CD4-positive, alpha-beta T cell (primary cell): ENCODE measurements around the gene MREG. TPM values are rescaled to one million over a fixed set of nuclear protein-coding genes. Genes with fewer than 3 reads are reported as not detected.
A peak's percentile ranks its signal among the peaks of the same experiment; 100 is the strongest.

Experiments used
- ATAC-seq: fragments of 200-7000 bp; cut with Tn5 transposase; one replicate; pipeline ENCODE4 v1.10.0; 2022; ENCODE audit warnings: mild to moderate bottlenecking; ENCODE audit not compliant: poor library complexity
- CTCF ChIA-PET: fragments of 350-600 bp; sonication (Branson Sonifier 250); formaldehyde crosslinking; loops from one replicate; lab custom pipeline; 2021; ENCODE audit warnings: antibody characterized with exemption, inconsistent platforms; lab: Charles Lee
- POLR2A ChIA-PET: fragments of 350-600 bp; sonication (Branson Sonifier 250); formaldehyde crosslinking; loops from one replicate; lab custom pipeline; 2021; ENCODE audit warnings: antibody characterized with exemption, inconsistent platforms; lab: Charles Lee
- DNase-seq, 14 experiments: peaks; one replicate each; pipeline ENCODE4 v3.0.0-alpha.2; 2013 to 2020; ENCODE audit warnings: mixed read lengths in 2 of 14
- H3K27ac ChIP-seq, 2 donors: one replicate each; pipeline versions ENCODE4 v1.5.1 to v1.7.0; 2013; ENCODE audit warnings: low read length in 2 of 2, low read depth in 1 of 2, mild to moderate bottlenecking in 1 of 2
- H3K27me3 ChIP-seq, 2 experiments: 1 replicate in 1 of 2; 2 replicates in 1 of 2; pipeline versions ENCODE4 v1.6.1 to v1.7.0; 2013; ENCODE audit warnings: low read length in 2 of 2, control low read depth in 1 of 2, mild to moderate bottlenecking in 1 of 2, moderate library complexity in 1 of 2; ENCODE audit not compliant: insufficient read depth in 2 of 2, control insufficient read depth in 1 of 2
- H3K36me3 ChIP-seq: one replicate; pipeline ENCODE4 v1.6.1; 2013; ENCODE audit warnings: low read length, control low read depth; ENCODE audit not compliant: insufficient read depth
- H3K4me1 ChIP-seq: one replicate; pipeline ENCODE4 v1.6.1; 2013; ENCODE audit warnings: low read length, control low read depth; ENCODE audit not compliant: insufficient read depth
- H3K4me3 ChIP-seq: one replicate; pipeline ENCODE4 v1.5.1; 2013; ENCODE audit warnings: mild to moderate bottlenecking, low read length, moderate library complexity
- H3K9me3 ChIP-seq, 2 experiments: 1 replicate in 1 of 2; 2 replicates in 1 of 2; pipeline versions ENCODE4 v1.6.1 to v1.7.0; 2013; ENCODE audit warnings: low read length in 2 of 2, mild to moderate bottlenecking in 2 of 2, control low read depth in 1 of 2, moderate library complexity in 1 of 2; ENCODE audit not compliant: control insufficient read depth in 1 of 2, insufficient read depth in 1 of 2
- H3K27ac Mint-ChIP-seq: one replicate; pipeline ENCODE4 v1.8.0; 2020; ENCODE audit warnings: mixed read lengths
- H3K27me3 Mint-ChIP-seq: one replicate; pipeline ENCODE4 v1.8.0; 2021; ENCODE audit warnings: mixed read lengths
- H3K36me3 Mint-ChIP-seq: one replicate; pipeline ENCODE4 v1.8.0; 2021; ENCODE audit warnings: low read depth, mixed read lengths
- H3K4me1 Mint-ChIP-seq: one replicate; pipeline ENCODE4 v1.8.0; 2021; ENCODE audit warnings: low read depth, mixed read lengths
- H3K4me3 Mint-ChIP-seq: one replicate; pipeline ENCODE4 v1.8.0; 2020; ENCODE audit warnings: mild to moderate bottlenecking, mixed read lengths
- H3K9me3 Mint-ChIP-seq: one replicate; pipeline ENCODE4 v1.8.0; 2020; ENCODE audit warnings: mixed read lengths
- intact Hi-C, 2 experiments: fragments of 100-400 bp; cut with DNase I in 1 of 2; cut with micrococcal nuclease in 1 of 2; formaldehyde crosslinking; loops; one replicate each; pipeline versions ENCODE4 v1.15.1 to v1.9.0; 2023 to 2025; cut with DNase I, micrococcal nuclease
- polyA plus RNA-seq, 2 donors: library from polyadenylated mRNA; unstranded; fragments of 120-200 nt; gene quantifications; one replicate each; pipeline ENCODE4 v1.2.1, GENCODE V29; 2013
- total RNA-seq, 174 experiments: library from RNA in 2 of 174; stranded (reverse) in 2 of 174; gene quantifications; one replicate each; pipeline ENCODE4 v1.2.3 and lab custom pipeline; 2021 to 2026
- TF ChIP-seq, protein P1 (sequence below): fragments of 200-600 bp; IDR thresholded peaks from one replicate; pipeline ENCODE4 v1.8.0; 2022; ENCODE audit warnings: antibody characterized with exemption, mild to moderate bottlenecking

The MREG gene, protein sequence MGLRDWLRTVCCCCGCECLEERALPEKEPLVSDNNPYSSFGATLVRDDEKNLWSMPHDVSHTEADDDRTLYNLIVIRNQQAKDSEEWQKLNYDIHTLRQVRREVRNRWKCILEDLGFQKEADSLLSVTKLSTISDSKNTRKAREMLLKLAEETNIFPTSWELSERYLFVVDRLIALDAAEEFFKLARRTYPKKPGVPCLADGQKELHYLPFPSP
- total RNA-seq (1 to 10 TPM; 1.8 to 2.8 TPM), total RNA-seq (lab: John Stamatoyannopoulos, UW) (4.2 to 29.4 (median 8.8) reads per million in 172 experiments)
- polyA plus RNA-seq (2013, experiment 1 of 2) = 5.2 TPM
- 4.1 TPM for polyA plus RNA-seq (2013, experiment 2 of 2)

DNA sequence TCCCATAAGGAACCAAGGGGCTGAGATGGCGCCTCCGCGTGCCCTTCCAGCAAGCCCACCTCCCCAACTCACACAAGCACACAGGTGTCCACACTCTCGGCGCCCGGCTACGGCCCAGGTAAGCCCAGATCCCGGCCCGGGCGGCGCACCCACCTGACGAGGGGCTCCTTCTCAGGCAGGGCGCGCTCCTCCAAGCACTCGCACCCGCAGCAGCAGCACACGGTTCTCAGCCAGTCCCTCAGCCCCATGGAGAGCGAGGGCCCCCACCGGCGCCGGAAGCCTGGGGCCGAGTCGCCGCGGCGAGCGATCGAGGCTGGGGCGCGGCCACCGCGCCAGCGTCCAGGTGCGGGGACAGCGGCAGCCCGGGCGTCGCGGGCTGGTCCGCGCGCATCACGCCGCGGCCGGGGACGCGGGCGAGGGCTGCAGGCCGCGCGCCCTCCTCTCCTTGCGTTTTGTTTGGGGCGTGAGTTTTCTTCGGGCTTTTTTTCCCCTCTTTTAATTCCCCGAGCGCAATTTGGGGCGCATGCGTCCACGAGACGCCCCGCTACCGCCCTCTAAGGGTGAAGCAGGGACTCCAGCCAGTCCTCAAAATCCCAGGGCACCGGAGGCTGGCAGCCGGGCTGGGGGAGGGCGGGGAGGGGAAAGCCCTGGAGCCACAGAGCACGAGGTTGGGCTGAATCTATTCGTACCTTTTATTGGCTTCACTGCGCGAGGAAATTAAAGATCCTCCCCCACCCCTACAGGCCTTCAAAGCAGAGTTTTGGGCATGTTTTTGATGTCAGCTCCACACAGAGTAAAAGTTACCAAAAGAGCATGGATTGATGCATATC lies at the start of gene MREG:
MREG (minus strand) TSS at position 472 of the 830 bp plus-strand sequence; CDS start at position 248, 224 bp downstream.
- Histone ChIP-seq H3K36me3 (no peaks in the 10 kb centered on the region), H3K27ac (no peak within 1 kb of the TSS), H3K4me3 (peak within 1 kb of the TSS; percentile 77), H3K27me3 (no peaks in the 10 kb centered on the region), H3K9me3 (no peaks in the 10 kb centered on the region), H3K4me1 (peaks cover 33% of the 10 kb centered on the region)
- DNase-seq (peak; percentile 66 to 92 (median 78)), ATAC-seq (peak; percentile 77)
- intact Hi-C loops = loop anchor here in 1 of 2 experiments (5.0 kb wide), 1 partner anchor 696 kb away; no protein-coding TSS in a partner anchor
- Mint-ChIP-seq H3K4me1 (peaks cover 53% of the 10 kb centered on the region), H3K9me3 (no peaks in the 10 kb centered on the region), H3K36me3 (no peaks in the 10 kb centered on the region), H3K4me3 (peak within 1 kb of the TSS; percentile 89), H3K27me3 (no peaks in the 10 kb centered on the region), H3K27ac (peak within 1 kb of the TSS; percentile 45)
- ChIA-PET CTCF (interaction anchor here (0.8 to 2.2 kb wide), 2 partner anchors 10 to 94 kb away, joined by 3 to 6 read pairs; no protein-coding TSS in a partner anchor), POLR2A (interaction anchor here (0.5 kb wide), 1 partner anchor 18 kb away, joined by 3 read pairs; no protein-coding TSS in a partner anchor)
- TF ChIP-seq, protein P1, sequence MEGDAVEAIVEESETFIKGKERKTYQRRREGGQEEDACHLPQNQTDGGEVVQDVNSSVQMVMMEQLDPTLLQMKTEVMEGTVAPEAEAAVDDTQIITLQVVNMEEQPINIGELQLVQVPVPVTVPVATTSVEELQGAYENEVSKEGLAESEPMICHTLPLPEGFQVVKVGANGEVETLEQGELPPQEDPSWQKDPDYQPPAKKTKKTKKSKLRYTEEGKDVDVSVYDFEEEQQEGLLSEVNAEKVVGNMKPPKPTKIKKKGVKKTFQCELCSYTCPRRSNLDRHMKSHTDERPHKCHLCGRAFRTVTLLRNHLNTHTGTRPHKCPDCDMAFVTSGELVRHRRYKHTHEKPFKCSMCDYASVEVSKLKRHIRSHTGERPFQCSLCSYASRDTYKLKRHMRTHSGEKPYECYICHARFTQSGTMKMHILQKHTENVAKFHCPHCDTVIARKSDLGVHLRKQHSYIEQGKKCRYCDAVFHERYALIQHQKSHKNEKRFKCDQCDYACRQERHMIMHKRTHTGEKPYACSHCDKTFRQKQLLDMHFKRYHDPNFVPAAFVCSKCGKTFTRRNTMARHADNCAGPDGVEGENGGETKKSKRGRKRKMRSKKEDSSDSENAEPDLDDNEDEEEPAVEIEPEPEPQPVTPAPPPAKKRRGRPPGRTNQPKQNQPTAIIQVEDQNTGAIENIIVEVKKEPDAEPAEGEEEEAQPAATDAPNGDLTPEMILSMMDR = peak; percentile 76

DNA sequence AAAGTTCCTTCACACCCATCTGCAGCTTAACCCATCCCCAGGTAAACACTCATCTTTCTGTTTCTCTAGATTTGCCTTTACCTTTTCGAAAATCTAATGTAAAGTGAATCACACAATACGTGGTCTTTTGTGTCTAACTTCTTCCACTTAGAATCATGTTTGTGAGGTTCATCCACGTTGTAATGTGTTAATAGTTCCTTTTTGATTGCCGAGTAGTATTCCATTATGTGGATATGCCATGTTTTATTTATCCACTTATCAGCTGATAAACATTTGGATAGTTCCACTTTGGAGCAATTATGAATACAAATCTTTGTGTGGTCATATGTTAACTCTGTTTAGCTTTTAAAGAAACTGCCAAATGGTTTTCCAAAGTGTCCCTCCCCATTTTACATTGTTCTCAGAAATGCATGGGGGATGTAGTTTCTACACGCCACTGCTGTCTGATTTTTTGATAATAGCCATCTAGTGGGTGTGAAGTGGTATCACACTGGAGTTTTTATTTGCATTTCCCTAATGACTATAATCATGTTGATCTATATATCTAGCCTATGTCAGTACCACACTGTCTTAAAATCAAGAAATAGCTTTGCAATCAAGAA lies 46.0 kb upstream of the MREG start:
- TF ChIP-seq, protein P1 = peak; percentile 41
- Mint-ChIP-seq H3K27ac (peak overlapping the region; percentile 99), H3K27me3 (no peaks in the 10 kb centered on the region), H3K36me3 (peaks cover 51% of the 10 kb centered on the region), H3K4me1 (peaks cover 42% of the 10 kb centered on the region), H3K4me3 (no peak overlapping the region), H3K9me3 (no peaks in the 10 kb centered on the region)
- Histone ChIP-seq H3K4me3 (no peak overlapping the region), H3K4me1 (peaks cover 11% of the 10 kb centered on the region), H3K27ac (no peak overlapping the region), H3K36me3 (peaks cover 20% of the 10 kb centered on the region), H3K9me3 (no peaks in the 10 kb centered on the region), H3K27me3 (no peaks in the 10 kb centered on the region)
- DNase-seq (peak in 2 of 14 experiments; percentile 23 to 28), ATAC-seq (no peak)
- POLR2A ChIA-PET = interaction anchor here (1.8 to 4.3 kb wide), 4 partner anchors 11 to 50 kb away, joined by 8 to 31 read pairs (median 14); partner anchors contain the start of genes PECR, TMEM169 and XRCC5
- intact Hi-C loops = loop anchor here in 1 of 2 experiments (10.0 kb wide), 1 partner anchor 55 kb away; no protein-coding TSS in a partner anchor
- CTCF ChIA-PET = interaction anchor here (1.1 to 2.0 kb wide), 6 partner anchors 10 to 128 kb away, joined by 3 to 6 read pairs (median 4); partner anchors contain the start of genes PECR and TMEM169
